T-helper 1 cell (primary cell): Measurements from ENCODE around the gene SEZ6.

Experiments
- DNase-seq, 5 donors: peaks; one replicate each; pipeline ENCODE4 v3.0.0-alpha.2; 2012 to 2020
- total RNA-seq, 4 donors: gene quantifications; one replicate each; lab custom pipeline; 2026; lab: John Stamatoyannopoulos, UW

SEZ6 gene, protein sequence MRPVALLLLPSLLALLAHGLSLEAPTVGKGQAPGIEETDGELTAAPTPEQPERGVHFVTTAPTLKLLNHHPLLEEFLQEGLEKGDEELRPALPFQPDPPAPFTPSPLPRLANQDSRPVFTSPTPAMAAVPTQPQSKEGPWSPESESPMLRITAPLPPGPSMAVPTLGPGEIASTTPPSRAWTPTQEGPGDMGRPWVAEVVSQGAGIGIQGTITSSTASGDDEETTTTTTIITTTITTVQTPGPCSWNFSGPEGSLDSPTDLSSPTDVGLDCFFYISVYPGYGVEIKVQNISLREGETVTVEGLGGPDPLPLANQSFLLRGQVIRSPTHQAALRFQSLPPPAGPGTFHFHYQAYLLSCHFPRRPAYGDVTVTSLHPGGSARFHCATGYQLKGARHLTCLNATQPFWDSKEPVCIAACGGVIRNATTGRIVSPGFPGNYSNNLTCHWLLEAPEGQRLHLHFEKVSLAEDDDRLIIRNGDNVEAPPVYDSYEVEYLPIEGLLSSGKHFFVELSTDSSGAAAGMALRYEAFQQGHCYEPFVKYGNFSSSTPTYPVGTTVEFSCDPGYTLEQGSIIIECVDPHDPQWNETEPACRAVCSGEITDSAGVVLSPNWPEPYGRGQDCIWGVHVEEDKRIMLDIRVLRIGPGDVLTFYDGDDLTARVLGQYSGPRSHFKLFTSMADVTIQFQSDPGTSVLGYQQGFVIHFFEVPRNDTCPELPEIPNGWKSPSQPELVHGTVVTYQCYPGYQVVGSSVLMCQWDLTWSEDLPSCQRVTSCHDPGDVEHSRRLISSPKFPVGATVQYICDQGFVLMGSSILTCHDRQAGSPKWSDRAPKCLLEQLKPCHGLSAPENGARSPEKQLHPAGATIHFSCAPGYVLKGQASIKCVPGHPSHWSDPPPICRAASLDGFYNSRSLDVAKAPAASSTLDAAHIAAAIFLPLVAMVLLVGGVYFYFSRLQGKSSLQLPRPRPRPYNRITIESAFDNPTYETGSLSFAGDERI
- 0.54 to 1.5 (median 0.90) reads per million in 4 donors for total RNA-seq

- peak; percentile 24 to 50 (median 31) for DNase-seq
These were observed at the start of gene SEZ6 for GRCh38 chr17:29005936-29006511. SEZ6 (minus strand) TSS chr17:29006033; CDS start chr17:29005869, 164 bp downstream.

GRCh38 chr17:29054835-29055234 lies 49.0 kb upstream of the SEZ6 start:
- DNase-seq, result no peak

DNA sequence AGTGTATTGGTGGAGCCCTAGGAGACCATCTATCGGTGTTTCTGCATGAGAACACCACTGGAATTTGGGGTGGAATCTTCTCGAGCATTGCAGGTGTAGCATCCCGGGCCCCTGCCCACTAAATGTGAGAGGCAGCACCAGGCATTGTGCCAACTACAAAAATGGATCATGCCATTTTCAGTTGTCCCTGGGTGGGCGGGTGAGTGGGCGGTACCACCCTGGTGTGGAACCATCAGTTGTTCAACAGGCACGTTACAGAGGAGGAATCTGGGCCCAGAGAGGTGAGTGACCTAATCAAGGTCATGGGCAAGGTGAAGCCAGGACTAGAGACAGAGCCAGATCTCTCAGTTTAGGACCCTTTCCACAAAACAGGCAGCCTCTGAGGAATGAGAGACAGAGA lies 45.9 kb upstream of the SEZ6 start:
- no peak for DNase-seq

GRCh38 chr17:29051194-29051593 lies 45.4 kb upstream of the SEZ6 start:
- no peak for DNase-seq

DNA sequence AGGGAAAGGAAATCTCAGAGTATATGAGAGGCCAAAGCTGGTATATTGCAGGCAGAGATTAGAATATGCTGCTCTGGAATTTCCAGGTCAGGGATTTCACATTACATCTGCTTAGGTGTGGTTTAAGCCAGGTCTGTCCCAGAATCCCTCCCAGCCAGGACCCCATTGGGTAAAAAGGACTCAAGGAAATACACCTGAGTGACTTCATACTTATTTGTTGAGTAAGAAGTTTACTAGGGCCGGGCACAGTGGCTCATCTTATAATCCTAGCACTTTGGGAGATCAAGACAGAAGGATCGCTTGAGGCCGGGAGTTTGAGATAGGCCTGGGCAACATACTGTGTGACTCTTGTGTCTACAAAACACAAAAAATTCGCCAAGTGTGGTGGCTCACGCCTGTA lies 44.3 kb upstream of the SEZ6 start:
- DNase-seq, result no peak

DNA sequence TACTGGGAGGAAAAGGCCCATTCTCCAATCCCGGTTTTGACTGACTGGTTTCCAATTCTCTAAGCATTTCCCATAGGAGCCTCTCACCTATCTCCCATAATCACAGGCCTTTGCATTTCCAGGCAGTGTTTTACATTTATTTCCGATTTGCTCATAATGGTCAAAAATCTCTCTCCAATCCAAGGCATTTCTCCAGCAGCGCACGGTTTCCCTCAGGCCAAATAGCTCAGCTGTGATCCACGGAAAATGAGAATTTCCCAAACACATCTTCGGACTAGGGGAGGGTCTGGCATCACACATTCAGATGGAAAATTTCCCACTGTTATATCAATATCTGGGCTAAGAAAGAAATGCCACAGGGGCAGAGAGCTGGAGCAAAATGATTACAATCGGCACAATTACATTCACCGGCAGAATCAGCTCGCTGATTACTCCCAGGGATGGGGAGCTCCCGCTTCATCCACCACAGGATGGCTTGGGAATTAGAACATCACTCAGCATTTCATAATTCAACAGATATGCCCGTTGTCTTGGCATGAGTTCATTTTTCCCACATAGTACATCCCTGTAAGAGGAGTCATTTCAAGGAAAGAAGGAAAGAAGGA lies 43.8 kb upstream of the SEZ6 start:
- no peak for DNase-seq

DNA sequence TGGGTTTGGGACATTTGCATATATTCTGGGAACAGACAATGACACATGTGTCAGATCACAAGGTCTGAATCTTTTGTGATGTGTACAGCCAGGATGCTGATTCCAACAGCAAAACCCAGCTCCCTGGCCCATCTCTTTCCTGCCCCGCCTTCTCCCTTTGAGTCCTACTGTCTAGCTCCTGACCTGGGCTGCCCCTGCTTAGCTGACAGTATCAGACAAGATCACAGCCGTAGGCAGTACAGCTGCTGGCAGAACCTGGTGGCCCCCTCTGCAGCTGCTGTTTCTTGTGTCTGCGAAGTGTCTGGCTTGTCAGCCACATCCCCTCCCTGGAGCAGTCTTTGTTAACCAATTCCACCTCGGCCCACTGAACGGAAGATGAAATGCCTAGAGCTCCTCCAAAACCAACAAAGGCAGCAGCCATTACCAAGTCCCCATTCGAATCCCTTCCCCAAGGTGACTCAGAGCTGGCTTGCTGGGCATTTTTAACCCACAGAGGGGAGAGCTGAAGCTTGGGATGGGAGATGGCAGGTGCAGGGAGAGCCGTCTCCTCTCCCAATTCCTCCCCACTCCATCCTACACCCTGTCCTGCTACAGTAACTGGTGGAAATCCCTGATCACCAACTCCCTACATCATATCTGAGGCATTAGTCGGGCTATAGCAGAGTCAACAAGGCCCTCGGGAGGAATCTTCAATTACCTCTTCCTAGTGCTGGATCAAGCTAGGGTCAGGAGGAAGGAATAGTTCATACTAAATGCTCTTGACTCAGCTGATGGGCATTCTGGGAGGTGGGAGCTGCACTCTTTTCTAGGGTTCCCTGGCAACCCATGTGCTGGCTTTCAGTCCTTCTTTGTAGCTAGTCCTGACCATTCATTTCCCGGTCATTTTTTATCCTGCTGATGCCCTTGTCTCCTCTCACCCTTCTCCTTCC lies 42.9 kb upstream of the SEZ6 start:
- DNase-seq, result no peak

DNA sequence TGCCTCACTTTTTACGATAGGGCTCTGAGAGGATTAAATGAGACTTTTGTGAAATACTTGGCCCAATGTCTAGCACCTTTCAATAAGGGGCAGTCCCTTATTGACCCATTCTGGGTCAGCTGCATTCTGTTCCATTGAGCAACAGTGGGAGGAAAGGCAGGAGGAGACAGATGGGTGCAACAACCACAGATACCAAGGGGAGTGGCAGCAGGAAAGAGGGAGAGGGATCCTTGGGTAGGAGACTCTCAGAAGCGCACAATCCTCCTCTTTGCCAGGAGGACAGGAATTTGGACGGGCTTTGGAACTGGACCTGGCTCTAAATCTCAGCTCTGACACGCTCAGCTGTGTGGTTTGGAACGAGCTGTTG lies 40.6 kb upstream of the SEZ6 start:
- DNase-seq, result no peak

DNA sequence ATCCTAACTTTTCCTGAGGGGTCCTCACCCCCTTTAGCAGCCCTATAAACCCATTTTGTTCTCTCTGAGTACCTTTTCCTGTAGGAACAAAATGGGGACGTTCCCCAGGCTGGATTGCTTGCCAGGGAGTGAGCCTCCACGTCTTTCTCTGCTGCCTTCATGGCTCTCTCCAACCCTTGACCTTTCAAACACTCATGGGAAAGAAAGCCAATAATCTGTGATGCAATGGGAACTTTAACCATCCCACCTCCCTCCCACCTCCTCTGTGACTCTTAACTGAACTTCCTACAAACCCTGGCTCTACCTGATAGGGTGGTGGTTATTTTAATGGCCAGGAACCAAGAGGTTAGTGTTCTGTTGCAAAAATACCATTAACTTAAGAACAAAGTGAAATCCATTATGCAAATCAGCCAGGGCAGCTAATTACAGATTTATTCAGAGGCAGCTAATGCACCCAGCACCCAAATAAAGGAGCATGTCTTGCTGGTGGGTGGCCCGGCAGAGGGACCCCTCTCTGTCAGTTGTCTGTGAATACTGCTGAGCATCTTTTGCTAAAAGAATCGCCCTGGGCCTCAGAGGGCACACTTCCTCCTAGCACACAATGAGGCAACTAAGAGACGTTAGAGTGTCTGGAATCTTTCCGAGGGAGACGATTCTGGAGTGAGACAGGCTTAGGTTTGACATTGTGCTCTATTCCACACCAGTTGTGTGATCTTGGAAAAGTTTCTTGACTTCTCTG lies 40.1 kb upstream of the SEZ6 start:
- no peak for DNase-seq

- no peak for DNase-seq
These were observed 39.2 kb upstream of the SEZ6 start for GRCh38 chr17:29045026-29045425.

- DNase-seq, result no peak
These were observed 37.8 kb upstream of the SEZ6 start for GRCh38 chr17:29043539-29044145.

GRCh38 chr17:29042679-29043538 lies 37.1 kb upstream of the SEZ6 start, which contains the start of gene PIPOX:
PIPOX (plus strand) TSS chr17:29043141; CDS start chr17:29043226, 85 bp downstream.
- DNase-seq, result no peak

DNA sequence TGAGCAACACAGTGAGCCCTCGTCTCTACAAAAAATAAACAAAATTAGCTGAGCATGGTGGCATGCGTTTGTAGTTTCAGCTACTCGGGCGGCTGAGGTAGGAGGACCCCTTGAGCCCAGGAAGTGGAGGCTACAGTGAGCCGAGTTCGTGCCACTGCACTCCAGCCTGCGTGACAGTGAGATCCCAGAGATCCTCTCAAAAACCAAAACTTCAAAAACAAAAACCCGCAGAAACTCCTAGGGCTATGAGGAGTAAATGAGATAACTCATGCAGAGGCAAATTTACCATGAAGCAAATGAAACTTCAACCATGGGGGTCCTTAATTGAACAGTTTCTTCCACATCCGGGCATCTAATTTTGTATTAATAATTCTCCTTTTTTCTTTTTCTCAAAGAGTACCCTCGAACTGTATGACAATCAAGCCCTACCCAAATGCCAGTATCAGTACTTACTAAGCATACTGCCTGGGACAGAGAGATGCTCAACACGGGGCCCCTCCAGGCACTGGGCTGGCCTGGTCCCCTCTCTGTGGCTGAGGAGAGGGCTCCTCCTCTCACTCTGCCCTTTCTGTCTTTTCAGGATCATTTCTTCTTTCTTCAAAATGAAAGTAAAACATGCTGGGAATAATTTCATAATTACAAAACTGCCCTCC lies 36.3 kb upstream of the SEZ6 start:
- no peak for DNase-seq

- DNase-seq, result no peak
These were observed 35.7 kb upstream of the SEZ6 start for GRCh38 chr17:29041571-29041970.

DNA sequence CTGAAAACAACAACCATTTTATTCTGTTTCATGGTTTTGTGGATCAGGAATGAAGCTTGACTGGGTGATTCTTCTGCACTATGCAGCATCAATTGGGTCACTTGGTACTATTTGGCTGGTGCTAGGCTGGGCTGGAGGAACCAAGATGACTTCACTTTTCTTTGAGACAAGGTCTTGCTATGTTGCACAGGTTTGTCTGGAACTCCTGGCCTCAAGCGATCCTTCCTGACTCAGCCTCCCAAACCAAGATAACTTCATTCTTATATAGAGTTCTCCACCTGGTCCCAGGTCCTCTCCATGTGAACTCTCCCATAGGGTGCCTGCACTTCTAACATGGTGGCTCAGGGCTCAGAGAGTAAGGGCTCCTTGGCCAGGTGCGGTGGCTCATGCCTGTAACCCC lies 35.3 kb upstream of the SEZ6 start:
- no peak for DNase-seq

DNA sequence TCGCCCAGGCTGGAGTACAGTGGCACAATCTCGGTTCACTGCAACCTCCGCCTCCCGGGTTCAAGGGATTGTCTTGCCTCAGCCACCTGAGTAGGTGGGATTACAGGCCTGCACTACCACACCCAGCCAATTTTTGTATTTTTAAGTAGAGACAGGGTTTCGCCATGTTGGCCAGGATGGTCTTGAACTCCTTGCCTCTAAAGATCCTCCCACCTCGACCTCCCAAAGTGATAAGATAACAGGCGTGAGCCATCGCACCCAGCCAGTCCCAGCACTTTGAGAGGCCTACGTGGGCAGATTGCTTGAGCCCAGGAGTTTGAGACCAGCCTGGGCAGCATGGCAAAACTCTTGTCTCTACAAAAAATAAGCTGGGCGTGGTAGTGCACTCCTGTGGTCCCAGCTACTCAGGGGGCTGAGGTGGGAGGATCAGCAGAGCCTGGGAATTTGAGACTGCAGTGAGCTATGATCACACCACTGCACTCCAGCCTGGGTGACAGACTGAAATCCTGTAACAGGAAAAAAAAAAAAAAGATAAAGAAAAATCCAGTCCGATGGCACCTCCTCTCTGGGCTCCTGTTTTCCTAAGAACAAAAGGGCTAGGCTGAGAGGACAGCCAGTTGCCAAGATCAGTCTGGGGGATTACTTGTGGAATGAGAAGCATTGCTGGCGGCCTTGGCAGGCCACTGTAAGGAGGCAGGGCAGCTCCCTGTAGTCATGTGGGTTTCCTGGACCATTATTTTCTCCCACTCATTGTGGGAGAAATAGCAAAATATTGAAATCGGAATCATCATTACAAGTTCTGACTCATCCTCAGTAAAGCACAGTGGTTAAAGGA lies 34.1 kb upstream of the SEZ6 start:
- DNase-seq, result no peak

GRCh38 chr17:29038085-29038795 lies 32.4 kb upstream of the SEZ6 start:
- no peak for DNase-seq
